Measurements from ENCODE around the gene VEPH1.

DNA sequence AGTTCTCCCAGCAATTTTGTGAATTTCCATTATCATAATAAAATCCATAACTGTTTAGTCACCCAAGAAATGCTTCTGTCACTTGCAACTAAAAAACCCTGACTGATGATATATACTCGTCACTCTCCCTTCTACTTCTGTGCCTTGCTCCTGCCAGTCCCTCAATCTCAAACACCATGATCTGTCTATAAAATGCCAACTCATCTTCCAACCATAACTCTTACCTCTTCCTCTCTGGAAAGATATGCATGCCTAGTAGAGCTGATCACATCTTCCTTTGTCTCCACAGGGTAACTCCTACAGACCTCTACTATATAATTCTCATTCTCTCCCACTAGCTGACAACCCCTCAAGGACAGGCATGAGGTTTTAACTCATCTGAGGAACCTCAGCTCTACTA lies 5.2 kb upstream of the VEPH1 start:
- TF ChIP-seq, protein P1, sequence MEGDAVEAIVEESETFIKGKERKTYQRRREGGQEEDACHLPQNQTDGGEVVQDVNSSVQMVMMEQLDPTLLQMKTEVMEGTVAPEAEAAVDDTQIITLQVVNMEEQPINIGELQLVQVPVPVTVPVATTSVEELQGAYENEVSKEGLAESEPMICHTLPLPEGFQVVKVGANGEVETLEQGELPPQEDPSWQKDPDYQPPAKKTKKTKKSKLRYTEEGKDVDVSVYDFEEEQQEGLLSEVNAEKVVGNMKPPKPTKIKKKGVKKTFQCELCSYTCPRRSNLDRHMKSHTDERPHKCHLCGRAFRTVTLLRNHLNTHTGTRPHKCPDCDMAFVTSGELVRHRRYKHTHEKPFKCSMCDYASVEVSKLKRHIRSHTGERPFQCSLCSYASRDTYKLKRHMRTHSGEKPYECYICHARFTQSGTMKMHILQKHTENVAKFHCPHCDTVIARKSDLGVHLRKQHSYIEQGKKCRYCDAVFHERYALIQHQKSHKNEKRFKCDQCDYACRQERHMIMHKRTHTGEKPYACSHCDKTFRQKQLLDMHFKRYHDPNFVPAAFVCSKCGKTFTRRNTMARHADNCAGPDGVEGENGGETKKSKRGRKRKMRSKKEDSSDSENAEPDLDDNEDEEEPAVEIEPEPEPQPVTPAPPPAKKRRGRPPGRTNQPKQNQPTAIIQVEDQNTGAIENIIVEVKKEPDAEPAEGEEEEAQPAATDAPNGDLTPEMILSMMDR (IDR thresholded peaks at IDR 0.05; ENCODE audit: insufficient read depth, low read length, poor library complexity, severe bottlenecking) = no peak
- no peak for TF ChIP-seq EZH2phosphoT487 (conservative IDR thresholded peaks at IDR 0.05; ENCODE audit: low read length)

All from SU-DHL-6 (cell line).